Testis (tissue), 2 donors: ENCODE data around the gene GPR62.

Source experiments
- POLR2A ChIP-seq: fragments of 450-650 bp; IDR thresholded peaks from one replicate; pipeline ENCODE4 v1.6.1; 2017; ENCODE audit warnings: antibody characterized with exemption, mild to moderate bottlenecking, moderate library complexity
- TF ChIP-seq, protein P1 (sequence below), 3 experiments: fragments of 450-650 bp in 2 of 3; fragments of 200-600 bp in 1 of 3; sonication (generic) in 1 of 3; IDR thresholded peaks; one replicate each; pipeline ENCODE4 v1.5.1; 2016 to 2019; ENCODE audit warnings: antibody characterized with exemption in 3 of 3, mild to moderate bottlenecking in 2 of 3, moderate library complexity in 1 of 3

DNA sequence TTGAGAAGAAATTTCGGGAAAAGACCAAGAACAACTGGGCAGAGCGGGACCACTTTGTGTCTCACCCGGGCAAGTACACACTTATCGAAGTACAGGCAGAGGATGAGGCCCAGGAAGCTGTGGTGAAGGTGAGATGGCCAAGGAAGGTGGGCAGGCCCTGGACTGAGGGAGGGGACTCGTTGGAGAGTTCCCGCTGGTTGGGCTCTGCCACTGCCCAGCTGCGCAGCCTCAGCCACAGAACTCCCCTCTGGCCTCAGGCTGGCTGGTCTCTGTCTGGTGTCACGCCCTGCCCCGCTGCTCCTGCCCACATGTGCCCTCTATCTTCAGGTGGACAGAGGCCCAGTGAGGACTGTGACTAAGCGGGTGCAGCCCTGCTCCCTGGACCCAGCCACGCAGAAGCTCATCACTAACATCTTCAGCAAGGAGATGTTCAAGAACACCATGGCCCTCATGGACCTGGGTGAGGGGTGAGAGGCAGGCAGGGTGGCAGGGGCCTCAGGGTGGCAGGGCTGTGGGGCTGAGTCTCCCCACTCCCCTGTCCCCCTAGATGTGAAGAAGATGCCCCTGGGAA, 10.6 kb upstream of the GPR62 start:
- TF ChIP-seq, protein P1, sequence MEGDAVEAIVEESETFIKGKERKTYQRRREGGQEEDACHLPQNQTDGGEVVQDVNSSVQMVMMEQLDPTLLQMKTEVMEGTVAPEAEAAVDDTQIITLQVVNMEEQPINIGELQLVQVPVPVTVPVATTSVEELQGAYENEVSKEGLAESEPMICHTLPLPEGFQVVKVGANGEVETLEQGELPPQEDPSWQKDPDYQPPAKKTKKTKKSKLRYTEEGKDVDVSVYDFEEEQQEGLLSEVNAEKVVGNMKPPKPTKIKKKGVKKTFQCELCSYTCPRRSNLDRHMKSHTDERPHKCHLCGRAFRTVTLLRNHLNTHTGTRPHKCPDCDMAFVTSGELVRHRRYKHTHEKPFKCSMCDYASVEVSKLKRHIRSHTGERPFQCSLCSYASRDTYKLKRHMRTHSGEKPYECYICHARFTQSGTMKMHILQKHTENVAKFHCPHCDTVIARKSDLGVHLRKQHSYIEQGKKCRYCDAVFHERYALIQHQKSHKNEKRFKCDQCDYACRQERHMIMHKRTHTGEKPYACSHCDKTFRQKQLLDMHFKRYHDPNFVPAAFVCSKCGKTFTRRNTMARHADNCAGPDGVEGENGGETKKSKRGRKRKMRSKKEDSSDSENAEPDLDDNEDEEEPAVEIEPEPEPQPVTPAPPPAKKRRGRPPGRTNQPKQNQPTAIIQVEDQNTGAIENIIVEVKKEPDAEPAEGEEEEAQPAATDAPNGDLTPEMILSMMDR (IDR thresholded peaks at IDR 0.05): no peak
- TF ChIP-seq POLR2A: no peak
